ENCODE results near the gene ZNF585A.

DNA sequence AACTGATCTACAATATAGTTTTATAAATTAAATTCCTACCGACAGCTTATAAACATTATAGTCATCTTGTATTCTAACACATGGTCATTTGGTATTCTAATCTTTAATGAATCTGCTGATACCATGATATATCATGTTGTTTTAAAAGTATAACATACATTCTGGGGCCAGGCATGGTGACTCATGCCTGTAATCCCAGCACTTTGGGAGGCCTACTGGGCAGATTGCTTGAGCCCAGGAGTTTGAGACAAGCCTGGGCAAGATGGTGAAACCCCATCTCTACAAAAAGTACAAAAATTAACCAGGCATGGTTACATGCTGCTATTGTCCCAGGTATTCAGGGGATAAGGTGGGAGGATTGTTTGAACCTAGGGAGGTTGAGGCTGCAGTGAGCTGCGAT, 48.6 kb upstream of the ZNF585A start:
- TF ChIP-seq, protein P1, sequence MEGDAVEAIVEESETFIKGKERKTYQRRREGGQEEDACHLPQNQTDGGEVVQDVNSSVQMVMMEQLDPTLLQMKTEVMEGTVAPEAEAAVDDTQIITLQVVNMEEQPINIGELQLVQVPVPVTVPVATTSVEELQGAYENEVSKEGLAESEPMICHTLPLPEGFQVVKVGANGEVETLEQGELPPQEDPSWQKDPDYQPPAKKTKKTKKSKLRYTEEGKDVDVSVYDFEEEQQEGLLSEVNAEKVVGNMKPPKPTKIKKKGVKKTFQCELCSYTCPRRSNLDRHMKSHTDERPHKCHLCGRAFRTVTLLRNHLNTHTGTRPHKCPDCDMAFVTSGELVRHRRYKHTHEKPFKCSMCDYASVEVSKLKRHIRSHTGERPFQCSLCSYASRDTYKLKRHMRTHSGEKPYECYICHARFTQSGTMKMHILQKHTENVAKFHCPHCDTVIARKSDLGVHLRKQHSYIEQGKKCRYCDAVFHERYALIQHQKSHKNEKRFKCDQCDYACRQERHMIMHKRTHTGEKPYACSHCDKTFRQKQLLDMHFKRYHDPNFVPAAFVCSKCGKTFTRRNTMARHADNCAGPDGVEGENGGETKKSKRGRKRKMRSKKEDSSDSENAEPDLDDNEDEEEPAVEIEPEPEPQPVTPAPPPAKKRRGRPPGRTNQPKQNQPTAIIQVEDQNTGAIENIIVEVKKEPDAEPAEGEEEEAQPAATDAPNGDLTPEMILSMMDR (IDR thresholded peaks at IDR 0.05): no peak
- TF ChIP-seq POLR2A (IDR thresholded peaks at IDR 0.05) (no peak), POLR2AphosphoS5 (IDR thresholded peaks at IDR 0.05) (no peak), EP300 (IDR thresholded peaks at IDR 0.05) (no peak)
